T-helper 1 cell (primary cell): ENCODE measurements around the gene GNG7.

Experiments
- DNase-seq, 5 donors: peaks; one replicate each; pipeline ENCODE4 v3.0.0-alpha.2; 2012 to 2020

The GNG7 gene

DNA sequence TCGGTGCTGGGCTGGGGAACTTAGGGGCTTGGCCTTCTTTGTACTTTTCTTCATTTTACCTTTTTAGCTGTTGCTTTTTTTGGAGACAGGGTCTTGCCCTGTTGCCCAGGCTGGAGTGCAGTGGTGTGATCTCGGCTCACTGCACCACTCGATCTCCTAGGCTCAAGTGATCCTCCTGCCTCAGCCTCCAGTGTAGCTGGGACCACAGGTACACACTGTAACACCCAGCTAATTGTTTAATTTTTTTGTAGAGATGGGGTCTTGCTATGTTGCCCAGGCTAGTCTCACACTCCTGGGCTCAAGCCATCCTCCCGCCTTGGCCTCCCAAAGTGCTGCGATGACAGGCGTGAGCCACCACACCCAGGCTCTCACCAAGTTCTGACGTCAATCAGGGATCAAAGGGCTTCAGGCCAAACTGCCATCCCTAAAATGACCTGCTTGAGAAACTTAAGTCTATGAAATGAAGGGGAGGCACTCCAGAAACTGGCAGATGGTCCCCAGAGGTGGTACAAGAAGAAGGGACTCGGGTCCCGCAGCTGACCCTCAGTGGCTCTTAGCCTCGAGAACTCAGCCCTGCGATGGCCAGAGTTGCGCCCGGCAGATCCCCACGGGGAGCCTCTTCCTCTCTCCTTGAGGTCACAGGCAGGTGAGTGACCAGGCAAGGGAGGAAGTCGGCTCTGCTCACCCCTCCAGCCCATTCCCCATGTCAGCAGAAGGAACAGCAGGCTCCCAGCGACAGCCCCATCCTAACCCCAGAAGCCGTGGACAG lies 61.7 kb downstream of the GNG7 start:
- no peak for DNase-seq

DNA sequence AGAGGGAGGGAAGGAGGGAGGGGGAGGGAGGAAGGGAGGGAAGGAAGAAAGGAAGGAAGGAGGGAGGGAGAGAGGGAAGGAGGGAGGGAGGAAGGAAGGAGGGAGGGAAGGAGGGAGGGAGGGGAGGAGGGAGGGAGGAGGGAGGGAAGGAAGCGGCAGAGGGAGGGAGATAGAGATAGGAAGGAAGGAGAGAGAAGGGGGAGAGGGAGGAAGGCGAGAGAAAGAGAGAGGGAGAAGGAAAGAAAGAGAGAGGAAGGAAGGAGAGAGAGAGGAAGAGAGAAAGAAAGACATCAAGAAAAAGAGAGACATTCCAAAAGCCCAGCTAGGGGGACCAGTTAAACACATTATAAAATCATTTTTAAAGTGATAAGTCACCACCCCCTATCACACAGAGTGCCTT lies 62.5 kb downstream of the GNG7 start:
- DNase-seq: no peak

DNA sequence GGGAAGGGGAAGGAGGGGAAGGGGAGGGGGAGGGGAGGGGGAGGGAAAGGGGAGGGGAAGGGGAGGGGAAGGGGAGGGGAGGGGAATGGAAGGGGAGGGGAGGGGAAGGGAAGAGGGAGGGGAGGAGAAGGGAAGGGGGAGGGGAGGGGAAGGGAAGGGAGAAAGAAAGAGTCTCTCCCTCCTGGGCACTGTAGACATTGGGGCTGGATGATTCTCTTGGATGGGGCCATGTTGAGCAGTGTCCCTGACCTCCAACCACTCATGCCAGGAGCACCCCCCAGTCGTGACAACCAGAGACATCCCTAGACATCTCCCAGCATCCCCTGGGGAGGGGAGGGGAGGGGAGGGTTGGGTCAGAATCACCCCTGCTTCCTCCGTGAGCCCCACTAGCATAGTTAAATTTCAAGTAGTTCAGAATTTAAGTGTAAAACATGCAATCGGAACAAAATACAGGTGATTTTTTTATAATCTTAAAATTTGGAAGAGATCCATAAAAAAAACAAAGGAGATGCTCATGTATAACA lies 64.0 kb downstream of the GNG7 start:
- no peak for DNase-seq

- peak; percentile 50 to 71 (median 67) for DNase-seq
Observed at GRCh38 chr19:2636897-2637683, 65.4 kb downstream of the GNG7 start.

- no peak for DNase-seq
Observed at GRCh38 chr19:2636141-2636896, 66.2 kb downstream of the GNG7 start.

DNA sequence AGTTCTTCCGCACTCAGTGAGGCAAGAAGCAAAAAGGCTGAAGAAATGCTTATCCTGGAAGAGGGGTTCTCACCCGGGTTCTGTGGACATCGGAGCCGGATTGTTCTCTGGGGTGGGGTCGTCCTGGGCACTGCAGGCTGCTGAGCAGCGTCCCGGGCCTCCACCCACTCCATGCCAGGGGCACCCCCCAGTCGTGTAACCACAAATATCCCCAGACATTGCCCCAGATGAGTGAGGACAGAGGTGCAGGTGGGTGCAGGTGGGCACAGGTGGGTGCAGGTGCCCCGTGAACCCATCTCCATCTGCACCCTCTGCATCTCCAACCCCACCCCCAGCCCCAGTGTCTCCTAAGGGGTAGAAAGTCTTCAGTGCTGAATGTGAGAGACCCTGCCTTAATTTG lies 67.5 kb downstream of the GNG7 start:
- DNase-seq: no peak

DNA sequence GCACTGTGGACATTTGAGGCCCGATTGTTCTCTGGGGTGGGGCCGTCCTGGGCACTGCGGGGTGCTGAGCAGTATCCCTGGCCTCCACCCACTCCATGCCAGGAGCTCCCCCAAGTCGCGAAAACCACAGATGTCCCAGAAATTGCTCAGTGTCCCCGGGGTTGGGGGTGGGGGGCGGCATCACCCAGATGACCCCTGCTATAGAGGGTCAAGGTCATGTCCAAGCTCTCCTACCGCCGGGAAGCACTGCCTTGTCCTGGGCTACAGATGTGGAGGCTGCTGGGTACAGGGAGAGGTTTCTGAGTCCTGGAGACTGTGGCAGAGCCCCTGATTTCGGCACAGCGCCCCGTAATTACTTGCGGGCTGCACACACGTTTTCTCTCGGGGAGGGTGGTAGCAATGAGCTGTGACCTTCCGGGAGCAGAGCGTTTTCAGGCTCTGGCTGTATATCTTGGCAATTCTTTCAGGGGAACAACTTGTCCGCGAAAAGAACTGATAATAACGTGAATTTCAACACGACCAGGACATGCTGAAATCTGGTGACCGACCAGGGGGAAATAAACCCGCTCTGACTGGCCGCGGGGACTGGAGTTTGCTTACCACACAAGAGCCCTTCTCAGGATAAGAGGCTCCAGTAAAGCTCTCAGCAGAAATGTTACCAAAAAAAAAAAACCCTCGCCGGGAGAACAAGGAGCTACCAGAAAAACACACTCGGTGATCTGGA lies 68.1 kb downstream of the GNG7 start:
- no peak for DNase-seq

- no peak for DNase-seq
Observed at GRCh38 chr19:2633693-2634075, 68.8 kb downstream of the GNG7 start.

DNA sequence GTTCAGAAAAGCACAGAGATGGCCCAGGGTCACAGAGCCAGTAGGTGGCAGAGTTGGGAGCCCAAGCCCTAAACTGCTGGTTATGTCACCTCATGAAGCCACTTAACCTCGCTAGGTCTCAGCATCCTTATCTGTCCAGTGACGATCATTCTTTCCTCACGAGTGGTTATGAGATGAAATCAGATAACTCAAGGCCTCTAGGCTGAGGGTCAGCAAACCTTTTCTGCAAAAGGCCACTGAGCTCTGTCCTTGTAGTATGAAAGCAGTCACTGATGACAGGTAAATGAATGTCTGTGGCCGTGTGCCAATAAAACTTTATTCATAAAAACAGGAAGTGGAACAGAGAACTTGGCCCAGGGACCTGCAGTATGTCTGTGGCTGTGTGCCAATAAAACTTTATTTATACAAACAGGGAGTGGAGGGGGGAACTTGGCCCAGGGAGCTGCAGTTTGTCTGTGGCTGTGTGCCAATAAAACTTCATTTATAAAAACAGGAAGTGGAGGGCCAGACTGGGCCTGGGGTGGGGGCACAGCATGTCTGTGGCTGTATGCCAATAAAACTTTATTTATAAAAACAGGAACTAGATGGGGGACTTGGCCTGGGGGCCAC lies 71.2 kb downstream of the GNG7 start:
- no peak for DNase-seq

DNA sequence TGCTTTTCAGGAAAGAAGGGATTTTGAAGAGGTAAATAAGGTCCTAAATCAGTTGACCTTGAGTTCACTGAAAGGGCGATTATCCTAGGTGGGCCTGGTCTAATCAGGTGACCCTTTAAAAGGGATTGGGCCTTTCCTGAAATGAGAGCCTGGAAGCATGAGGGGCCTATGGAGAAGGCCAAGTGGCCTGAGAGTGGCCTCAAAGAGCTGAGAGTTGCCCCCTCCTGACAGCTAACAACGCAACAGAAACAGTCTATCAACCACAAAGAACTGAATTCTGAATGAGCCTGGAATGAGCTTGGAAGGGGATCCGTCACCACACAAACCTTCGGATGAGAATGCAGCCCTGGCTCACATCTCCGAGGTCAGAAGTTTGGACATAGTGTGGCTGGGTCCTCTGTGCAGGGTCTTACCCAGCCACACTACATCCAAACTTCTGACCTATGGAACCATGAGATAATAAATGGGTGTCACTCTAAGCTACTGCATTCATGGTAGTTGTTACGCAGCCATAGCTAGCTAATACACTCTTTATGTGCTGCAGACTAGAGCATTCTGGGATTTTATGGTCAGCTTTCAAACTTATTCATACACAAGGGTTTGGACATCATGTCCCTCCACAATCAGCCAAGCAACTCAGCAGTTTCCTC lies 72.0 kb downstream of the GNG7 start:
- no peak for DNase-seq

DNA sequence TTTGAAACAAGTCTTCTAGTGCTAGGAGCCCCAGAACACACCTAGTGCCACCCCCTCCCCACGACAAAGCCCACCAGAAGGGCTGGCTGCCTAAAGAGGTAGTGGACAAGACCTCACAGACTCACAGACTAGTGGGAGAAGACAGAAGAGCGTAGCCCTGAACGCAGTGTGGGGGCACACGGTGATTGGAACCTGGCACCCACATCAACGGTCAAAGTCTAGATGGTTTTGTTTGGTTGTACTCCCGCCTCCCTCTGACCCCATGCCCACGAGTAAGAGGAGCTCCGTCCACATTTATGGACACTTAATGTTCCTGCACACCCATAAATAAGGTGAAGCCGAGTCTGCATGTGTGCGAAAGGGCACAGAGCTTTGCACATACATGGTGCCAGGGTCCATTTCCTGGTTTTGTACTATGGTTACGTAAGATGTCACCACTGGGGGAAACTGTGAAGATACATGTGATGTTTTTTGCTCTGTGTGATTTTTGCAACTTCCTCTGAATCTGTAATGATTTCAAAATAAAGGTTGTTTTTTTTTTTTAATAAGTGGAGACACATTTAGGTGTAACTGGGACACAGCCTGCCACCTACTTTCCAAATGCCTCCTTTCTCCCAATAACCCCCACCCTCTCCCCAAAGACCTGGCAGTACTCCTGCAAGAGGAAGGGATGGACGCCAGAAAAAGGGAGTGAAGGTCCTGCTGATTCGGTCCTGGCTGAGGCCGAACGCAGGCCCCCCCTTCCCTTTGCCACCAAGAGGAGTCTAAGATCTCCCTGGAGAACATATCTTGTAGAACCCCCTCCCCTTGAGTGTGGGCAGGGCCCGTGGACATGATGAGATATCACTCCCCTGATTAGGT lies 72.8 kb downstream of the GNG7 start:
- no peak for DNase-seq

DNA sequence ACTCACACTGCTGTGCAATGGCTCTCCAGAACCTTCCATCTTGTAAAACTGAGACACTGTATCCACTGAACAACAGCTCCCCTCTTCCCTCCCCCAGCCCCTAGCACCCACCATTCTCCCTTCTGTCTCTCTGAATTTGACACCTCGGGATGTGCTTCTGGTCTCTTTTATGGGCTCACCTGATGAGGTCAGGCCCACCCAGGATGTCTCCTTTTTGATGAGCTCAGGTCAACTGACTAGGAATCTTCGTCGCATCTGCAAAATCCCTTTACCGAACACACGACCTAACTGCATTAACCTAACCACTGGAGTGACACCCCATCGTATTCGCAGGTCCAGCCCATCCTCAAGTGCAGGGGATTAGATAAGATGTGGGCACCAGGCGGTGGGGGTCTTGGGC lies 73.9 kb downstream of the GNG7 start:
- DNase-seq: no peak

DNA sequence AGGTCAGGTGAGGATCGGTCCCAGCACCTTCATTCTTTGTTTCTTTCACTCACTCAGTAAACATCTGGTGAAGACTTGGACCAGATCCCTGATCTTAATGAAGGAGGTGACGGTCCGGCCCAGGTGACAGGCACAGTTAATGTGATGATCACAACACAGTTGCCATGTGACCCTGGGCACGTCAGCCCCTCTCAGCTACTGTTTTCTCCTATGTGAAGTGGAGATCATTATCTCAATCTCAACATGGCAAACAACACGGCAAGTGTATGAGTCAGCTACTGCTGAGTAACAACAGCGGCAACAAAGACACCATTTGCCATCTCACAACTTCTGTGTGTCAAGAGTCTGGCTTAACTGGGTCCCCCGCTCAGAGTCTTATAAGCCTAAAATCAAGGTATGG lies 74.6 kb downstream of the GNG7 start:
- no peak for DNase-seq

- no peak for DNase-seq
Observed at GRCh38 chr19:2627319-2627829, 75.1 kb downstream of the GNG7 start.

- DNase-seq: no peak
Observed at GRCh38 chr19:2625434-2625833, 77.1 kb downstream of the GNG7 start.

DNA sequence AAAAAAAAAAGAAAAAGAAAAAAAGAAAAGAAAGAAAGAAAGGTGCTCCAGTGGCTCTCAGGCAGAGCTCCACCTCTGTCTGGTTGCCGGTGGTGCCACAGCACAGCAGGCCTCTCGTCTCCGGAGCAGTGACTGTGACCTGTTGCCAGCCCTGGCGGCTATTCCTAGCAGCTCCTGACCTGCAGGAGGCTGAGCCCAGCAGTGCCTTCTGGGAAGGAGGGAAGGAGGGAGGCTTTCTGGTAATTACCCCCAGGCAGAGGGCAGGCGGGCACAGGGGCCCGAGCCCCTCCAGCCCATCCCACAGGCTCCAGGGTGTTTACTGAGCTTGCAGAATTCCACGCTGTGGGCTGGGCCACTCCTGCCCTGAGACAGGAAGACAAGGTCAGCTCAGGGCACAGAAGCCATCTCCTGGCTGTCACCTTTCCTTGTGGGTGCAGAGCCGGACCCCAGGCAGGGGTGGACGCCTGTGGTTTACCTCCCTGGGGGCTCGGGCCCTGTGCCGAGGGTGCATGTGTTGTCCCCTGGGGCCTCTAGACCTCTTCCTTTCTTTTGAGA lies 77.9 kb downstream of the GNG7 start:
- DNase-seq: no peak

DNA sequence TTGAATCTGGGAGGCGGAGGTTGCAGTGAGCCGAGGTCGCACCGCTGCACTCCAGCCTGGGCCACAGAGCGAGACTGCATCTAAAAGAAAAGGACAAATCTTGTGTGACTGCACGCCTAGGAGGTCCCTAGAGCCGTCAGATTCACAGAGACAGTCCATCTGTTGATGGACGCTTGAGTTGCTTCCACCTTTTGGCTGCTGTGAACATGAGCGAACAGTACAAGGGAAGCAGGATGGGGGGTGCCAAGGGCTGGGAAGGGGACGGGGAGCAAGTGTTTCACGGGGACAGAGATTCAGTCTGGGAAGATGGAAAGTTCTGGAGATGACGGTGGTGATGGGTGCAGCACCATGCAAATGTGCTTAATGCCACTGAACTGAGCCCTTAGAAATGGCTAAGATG lies 78.7 kb downstream of the GNG7 start:
- no peak for DNase-seq

DNA sequence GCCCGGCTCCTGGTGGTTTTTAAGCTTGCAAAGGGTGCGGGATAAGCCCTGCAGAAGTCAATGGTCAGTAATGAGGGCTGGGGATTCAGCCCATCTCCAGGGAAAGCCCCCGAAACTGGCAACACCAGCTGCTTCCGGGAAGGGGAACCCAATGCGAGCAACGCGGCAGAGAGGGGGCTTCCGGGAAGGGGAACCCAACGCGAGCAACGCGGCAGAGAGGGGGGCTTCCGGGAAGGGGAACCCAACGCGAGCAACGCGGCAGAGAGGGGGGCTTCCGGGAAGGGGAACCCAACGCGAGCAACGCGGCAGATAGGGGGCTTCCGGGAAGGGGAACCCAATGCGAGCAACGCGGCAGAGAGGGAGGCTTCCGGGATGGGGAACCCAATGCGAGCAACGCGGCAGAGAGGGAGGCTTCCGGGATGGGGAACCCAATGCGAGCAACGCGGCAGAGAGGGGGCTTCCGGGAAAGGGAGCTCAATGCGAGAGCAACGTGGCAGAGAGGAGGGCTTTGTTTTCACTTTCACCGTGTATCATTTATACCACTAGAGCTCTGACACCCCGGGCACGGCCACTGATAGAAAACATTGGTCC lies 80.0 kb downstream of the GNG7 start:
- DNase-seq: peak in 2 of 5 donors; percentile 30 to 34

DNA sequence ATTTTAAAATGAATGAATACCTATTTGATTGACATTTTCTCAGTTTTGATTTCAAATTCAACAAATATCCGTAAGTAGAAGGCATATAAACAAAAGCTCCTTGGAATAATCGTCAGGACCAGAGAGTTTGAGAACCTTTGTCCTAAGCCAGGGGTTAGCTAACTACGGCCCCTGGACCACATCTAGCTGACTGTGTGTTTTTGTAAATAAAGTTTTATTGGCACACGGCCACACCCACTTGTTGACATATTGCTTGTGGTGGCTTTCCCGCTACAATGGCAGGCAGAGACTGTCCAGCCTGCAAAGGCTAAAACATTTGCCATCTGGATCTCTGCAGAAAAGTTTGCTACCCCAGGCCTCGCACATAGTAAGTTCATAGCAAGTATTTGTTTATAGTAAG lies 83.4 kb downstream of the GNG7 start:
- DNase-seq: no peak

DNA sequence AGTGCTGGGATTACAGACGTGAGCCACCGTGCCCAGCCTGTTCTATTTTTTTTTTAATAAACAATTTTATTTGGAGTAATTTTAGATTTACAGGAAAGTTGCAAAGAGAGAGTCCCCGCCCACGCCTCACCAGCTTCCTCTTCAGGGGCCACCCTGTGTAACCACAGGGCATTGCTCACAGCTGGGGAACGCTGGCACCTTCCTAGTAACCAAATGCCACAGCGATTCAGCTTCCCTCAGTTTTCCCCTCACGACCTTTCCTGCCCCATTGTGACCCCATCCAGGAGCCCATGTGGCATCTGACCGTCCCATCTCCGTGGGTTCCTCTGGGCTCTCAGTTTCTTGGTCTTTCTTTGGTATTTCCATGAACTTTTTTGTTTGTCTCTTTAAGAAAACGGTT lies 83.9 kb downstream of the GNG7 start:
- peak; percentile 22 to 70 (median 51) for DNase-seq
